HG03565 (cell line): Measurements from ENCODE around the gene DENND4C.
"Not testable (repeated sequence)": the region's sequence is repeated elsewhere in the genome, so short reads cannot be mapped to it uniquely, and the experiment has no call there.

Experiments
- ATAC-seq: cut with Tn5 transposase; IDR thresholded peaks from one replicate; pipeline ENCODE4 v1.9.1; 2021; ENCODE audit warnings: mild to moderate bottlenecking, moderate library complexity; ENCODE audit not compliant: unreplicated experiment

DENND4C gene

GRCh38 chr9:19369107-19369506 is 138.6 kb downstream of the DENND4C start:
- no peak for ATAC-seq

- ATAC-seq, result no peak
Observed at GRCh38 chr9:19371942-19372341, 141.4 kb downstream of the DENND4C start.

DNA sequence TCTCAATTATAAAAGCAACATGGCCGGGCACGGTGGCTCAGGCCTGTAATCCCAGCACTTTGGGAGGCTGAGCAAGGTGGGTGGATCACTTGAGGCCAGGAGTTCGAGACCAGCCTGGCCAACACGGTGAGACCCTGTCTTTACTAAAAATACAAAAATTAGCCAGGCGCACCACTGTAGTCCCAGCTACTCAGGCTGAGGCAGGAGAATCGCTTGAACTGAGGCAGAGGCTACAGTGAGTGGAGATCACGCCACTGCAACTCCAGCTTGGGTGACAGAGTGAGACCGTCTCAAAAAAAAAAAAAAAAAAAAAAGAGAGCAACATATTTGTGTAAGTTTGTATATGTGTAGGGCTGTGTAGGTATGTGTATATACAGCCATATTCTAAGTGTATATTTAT is 142.1 kb downstream of the DENND4C start:
- no peak for ATAC-seq

GRCh38 chr9:19373527-19373926 is 143.0 kb downstream of the DENND4C start:
- no peak for ATAC-seq

DNA sequence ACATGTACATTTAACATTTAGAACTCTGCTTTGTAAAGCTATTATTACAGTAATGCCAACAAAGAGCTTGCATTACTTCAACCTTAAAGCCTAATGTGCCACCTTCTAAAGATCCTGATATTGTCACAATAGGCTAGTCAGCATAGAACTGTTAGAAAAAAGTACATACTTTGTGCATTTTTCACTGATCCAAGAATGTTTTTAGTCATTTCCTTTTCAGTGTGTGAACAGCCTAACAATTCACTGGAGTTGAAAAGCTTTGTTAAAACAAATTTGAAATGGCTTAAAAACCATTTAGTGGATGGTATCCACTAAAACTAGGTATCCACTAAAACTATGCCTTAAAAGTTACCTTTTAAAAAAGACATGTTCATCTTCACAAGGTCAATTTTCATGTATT is 145.0 kb downstream of the DENND4C start:
- no peak for ATAC-seq

DNA sequence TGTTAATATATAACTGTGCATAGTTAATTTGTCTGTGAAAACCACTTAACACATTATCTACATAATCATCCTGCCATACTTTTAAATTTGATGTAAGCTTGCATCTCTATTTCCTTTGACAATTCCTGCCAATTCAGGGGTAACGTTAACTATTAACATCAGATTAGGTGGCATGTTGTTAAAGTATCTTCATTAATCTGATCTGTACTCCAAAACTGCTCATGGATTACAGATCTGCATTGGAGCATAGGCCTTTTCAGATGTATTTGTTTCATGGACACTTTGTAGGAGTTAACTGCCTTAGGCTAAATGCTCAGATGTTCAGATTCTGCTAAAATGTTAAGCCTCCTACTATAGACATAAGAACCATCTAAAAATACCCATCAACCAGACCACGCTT is 146.4 kb downstream of the DENND4C start:
- ATAC-seq, result no peak

DNA sequence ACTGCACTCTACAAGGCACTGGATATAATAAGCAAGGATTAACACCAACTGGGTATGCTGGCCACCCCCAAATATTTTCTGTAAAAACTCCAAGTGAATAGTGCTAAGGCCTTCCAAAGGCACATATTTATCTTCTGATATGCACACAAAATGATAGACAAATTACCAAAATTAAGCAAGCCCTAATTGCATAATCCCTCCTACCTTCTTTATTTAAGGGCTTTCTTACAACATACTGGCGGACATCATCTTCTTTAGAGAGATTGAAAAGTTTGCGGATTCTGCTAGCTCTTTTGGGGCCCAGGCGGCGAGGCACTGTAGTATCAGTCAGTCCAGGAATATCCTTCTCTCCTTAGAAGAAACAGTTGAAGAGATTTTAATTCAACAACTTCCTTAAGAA is 147.7 kb downstream of the DENND4C start:
- ATAC-seq, result no peak

DNA sequence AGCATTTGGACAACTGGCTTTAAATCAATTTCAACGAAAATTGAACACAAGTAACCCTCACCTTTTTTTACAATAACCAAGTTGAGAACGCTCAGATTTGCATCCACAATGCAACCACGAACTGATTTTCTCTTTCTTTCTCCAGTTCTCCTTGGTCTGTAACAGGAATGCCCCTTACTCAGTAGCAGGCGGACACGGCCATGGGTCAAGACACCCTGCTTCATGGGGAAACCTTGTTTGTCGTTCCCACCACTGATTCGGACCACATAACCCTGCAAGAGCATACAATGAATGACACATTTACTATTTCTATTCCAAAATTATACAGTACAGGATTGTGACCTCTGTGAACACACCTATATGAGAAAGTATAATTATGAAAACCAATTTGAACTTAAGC is 148.2 kb downstream of the DENND4C start:
- ATAC-seq, result no peak

- no peak for ATAC-seq
Observed at GRCh38 chr9:19379283-19379682, 148.8 kb downstream of the DENND4C start.

- peak; percentile 6 for ATAC-seq
Observed at GRCh38 chr9:19379697-19380046, 149.2 kb downstream of the DENND4C start.

GRCh38 chr9:19380826-19381075 is 150.3 kb downstream of the DENND4C start:
- no peak for ATAC-seq

GRCh38 chr9:19381656-19382055 is 151.2 kb downstream of the DENND4C start:
- ATAC-seq, result no peak

- ATAC-seq, result not testable (repeated sequence)
Observed at GRCh38 chr9:19385212-19385611, 154.7 kb downstream of the DENND4C start.

DNA sequence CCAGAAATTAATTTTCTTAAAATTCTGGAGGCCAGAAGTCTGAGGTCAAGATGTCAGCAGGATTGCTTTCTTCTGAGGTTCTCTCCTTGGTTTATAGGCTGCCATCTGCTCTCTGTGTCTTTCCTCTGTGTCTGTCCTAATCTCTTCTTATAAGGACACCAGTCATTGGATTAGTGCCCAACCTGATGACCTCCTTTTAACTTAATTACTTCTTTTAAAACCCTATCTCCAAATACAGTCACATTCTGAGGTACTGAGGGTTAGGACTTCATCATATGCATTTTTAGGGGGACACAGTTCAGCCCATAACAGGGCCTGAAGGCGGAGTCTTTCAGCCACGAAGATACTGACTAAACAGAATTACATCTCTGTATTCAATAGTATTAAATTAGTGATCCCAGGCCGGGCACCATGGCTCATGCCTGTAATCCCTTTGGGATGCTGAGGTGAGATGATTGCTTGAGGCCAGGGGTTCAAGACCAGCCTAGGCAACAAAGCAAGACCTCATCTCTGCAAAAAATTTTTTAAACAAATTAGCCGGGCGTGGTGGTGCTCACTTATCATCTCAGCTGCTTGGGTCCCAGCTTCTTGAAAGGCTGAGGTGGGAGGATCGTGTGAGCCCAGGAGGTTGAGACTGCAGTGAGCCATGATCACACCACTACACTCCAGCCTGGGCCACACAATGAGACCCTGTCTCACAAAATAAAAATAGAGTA is 155.5 kb downstream of the DENND4C start:
- ATAC-seq, result no peak

GRCh38 chr9:19386502-19387044 is 156.1 kb downstream of the DENND4C start:
- no peak for ATAC-seq

- ATAC-seq, result no peak
Observed at GRCh38 chr9:19387317-19387716, 156.8 kb downstream of the DENND4C start.

DNA sequence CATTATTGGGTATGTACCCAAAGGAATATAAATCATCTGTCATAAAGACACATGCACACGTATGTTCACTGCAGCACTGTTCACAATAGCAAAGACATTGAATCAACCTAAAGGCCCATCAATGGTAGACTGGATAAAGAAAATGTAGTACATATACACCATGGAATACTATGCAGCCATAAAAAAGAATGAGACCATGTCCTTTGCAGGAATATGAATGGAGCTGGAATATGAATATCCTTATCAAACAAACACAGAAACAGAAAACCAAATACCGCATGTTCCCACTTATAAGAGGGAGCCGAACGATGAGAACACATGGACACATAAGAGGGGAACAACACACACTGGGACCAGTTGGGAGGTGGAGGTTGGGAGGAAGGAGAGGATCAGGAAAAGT is 159.0 kb downstream of the DENND4C start:
- not testable (repeated sequence) for ATAC-seq

DNA sequence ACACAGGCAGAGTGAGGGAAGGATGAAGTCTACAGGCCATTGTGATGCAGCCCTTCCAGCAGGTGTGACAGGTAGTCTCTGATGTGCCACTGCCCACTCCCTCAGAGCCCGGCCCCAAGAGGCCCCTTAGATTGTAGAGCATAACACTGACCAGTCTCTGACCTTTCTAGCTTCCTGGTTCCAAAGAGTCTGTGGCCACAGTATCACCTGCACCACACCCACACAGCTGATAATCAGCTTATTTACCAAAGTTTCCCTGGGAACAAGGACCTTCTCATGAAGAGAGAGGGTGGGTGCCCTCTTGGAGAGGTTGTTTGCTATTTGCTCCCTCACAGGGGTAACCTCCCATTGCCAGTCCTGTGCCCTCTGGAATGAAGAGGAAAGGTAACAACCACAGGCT is 167.4 kb downstream of the DENND4C start:
- ATAC-seq, result no peak

DNA sequence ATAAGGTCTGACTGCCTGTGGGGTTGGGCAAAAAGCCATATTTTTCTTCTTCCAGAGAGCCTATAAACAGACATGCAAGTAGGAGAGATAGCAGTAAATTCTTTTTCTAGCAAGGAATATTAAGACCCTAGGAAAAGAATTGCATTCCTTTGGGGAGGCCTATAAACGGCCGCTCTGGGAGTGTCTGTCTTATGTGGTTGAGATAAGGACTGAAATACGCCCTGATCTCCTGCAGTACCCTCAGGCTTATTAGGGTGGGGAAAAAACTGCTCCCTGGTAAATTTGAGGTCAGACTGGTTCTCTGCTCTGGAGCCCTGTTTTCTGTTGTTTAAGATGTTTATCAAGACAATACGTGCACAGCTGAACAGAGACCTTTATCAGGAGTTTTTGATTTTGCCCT is 172.7 kb downstream of the DENND4C start:
- ATAC-seq, result not testable (repeated sequence)

- no peak for ATAC-seq
Observed at GRCh38 chr9:19404283-19405075, 174.0 kb downstream of the DENND4C start.

DNA sequence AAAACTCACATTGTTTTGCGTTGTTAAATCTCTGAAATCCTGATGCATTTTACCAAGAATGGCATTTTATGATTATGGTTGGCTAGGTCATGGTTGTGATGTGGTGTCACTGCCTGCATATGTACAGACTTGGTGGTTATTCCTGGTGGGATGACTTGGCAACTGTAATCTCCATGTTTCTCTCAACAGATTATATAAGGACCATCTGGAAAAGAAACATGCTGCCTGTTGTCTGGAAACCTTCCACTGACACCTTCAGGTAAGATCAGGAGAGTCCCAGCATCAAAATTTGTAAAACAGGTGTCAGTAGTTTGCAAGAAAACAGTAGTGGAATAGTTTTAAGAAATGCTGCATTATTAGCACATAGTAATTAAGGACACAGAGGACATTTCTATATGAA is 175.3 kb downstream of the DENND4C start:
- no peak for ATAC-seq

DNA sequence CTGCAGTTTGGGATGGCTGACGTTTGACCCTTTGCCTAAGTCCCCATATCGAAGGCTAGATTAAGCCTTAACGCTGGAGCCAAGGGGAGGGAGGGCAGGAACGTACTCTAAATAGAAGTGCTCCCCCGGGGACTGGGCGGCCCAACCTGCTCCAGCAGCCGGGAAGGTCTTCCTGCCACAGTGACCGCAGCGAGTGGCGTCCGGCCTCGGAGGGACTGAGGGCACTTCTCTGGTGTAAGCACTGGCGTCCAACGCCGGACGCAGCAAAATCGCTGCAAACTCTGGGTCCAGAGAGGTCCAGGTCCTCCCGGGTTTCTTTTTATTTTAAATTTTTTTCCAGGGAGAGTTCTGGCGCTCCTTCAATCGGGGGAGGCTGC is 177.8 kb downstream of the DENND4C start:
- no peak for ATAC-seq
